HepG2 (cell line): ENCODE data around the gene ZNF831. TPM values are rescaled to one million over a fixed set of nuclear protein-coding genes. Genes with fewer than 3 reads are reported as not detected.

Source experiments
- ATAC-seq: fragments of 200-7000 bp; cut with Tn5 transposase; 3 replicates; pipeline ENCODE4 v1.9.1; 2020; ENCODE audit warnings: mild to moderate bottlenecking, moderate library complexity
- Bru-seq: library from RNA; stranded (reverse); fragments of 400-500 nt; gene quantifications from one replicate; lab custom pipeline; 2021; lab: Mats Ljungman, UMichigan
- BruChase-seq, 2 experiments: library from RNA; stranded (reverse); fragments of 400-500 nt; gene quantifications; one replicate each; lab custom pipeline; 2021; lab: Mats Ljungman, UMichigan
- BruUV-seq: library from RNA; stranded (reverse); fragments of 400-500 nt; replicated peaks from 2 replicates; lab custom pipeline; 2021; lab: Mats Ljungman, UMichigan
- CTCF ChIA-PET: fragments of 300-600 bp; formaldehyde crosslinking; extraction: SDS; loops from one replicate; lab custom pipeline; 2021; ENCODE audit warnings: low total read pairs, inconsistent platforms, low intra/inter-chr PET ratio; lab: Yijun Ruan, JAX
- POLR2A ChIA-PET: fragments of 350-600 bp; sonication (Branson Sonifier 250); formaldehyde crosslinking; loops from one replicate; lab custom pipeline; 2020; ENCODE audit warnings: antibody characterized with exemption, inconsistent platforms; lab: Yijun Ruan, JAX
- DNase-seq: peaks from one replicate; pipeline ENCODE4 v3.0.0-alpha.2; 2015; ENCODE audit warnings: low spot score
- FAIRE-seq: peaks from 3 replicates; lab custom pipeline; 2011; peaks lifted over from hg19 to GRCh38; lab: Jason Lieb, UNC
- H2AFZ ChIP-seq: one replicate; pipeline ENCODE4 v1.6.1; 2011; ENCODE audit warnings: low read length, inconsistent platforms
- H3K27ac ChIP-seq: fragments of 300-600 bp; 3 replicates; pipeline ENCODE4 v1.8.0; 2011; ENCODE audit warnings: mixed run types, mild to moderate bottlenecking, mixed read lengths, low read length, inconsistent platforms; ENCODE audit not compliant: insufficient read depth; ENCODE audit errors: extremely low read length
- H3K27me3 ChIP-seq, 2 experiments: fragments of 200-600 bp in 1 of 2; 2 replicates in 1 of 2; 3 replicates in 1 of 2; pipeline versions ENCODE4 v1.6.0 to v1.8.0; 2011; ENCODE audit warnings: low read length in 2 of 2, mild to moderate bottlenecking in 2 of 2, moderate library complexity in 2 of 2, inconsistent platforms in 1 of 2; ENCODE audit not compliant: insufficient read depth in 2 of 2, control insufficient read depth in 1 of 2
- H3K36me3 ChIP-seq, 2 experiments: fragments of 200-600 bp in 1 of 2; replicated peaks in 1 of 2; 2 replicates in 1 of 2; 3 replicates in 1 of 2; pipeline versions ENCODE4 v1.5.1 to v1.8.0; 2011; ENCODE audit warnings: low read length in 2 of 2, inconsistent platforms in 1 of 2; ENCODE audit not compliant: insufficient read depth in 2 of 2, control insufficient read depth in 1 of 2
- H3K4me1 ChIP-seq: 2 replicates; pipeline ENCODE4 v1.5.1; 2012; ENCODE audit warnings: low read length, inconsistent platforms; ENCODE audit not compliant: insufficient read depth
- H3K4me2 ChIP-seq: 2 replicates; pipeline ENCODE4 v1.6.0; 2011; ENCODE audit warnings: low read depth, low read length, inconsistent platforms
- H3K4me3 ChIP-seq, 3 experiments: fragments of 200-600 bp in 1 of 3; sonication (generic), shearing (Covaris generic) in 1 of 3; replicated peaks in 1 of 3; 2 replicates each; pipeline ENCODE4 v1.5.1; 2011 to 2016; ENCODE audit warnings: low read length in 3 of 3, inconsistent platforms in 2 of 3, low read depth in 2 of 3, mild to moderate bottlenecking in 2 of 3, control low read depth in 1 of 3, mixed read lengths in 1 of 3; ENCODE audit not compliant: insufficient read depth in 1 of 3
- H3K79me2 ChIP-seq: one replicate; pipeline ENCODE4 v1.6.1; 2011; ENCODE audit warnings: low read length, inconsistent platforms; ENCODE audit not compliant: insufficient read depth
- H3K9ac ChIP-seq: 2 replicates; pipeline ENCODE4 v1.6.0; 2011; ENCODE audit warnings: mild to moderate bottlenecking, low read depth, low read length, inconsistent platforms; ENCODE audit not compliant: insufficient read depth
- H3K9me3 ChIP-seq: 2 replicates; pipeline ENCODE4 v1.5.1; 2012; ENCODE audit warnings: mild to moderate bottlenecking, low read length
- H4K20me1 ChIP-seq: 2 replicates; pipeline ENCODE4 v1.6.0; 2011; ENCODE audit warnings: inconsistent platforms, mild to moderate bottlenecking, low read length, moderate library complexity; ENCODE audit not compliant: insufficient read depth
- AKAP8 ChIP-seq: sonication (generic); formaldehyde crosslinking; IDR thresholded peaks from 2 replicates; pipeline ENCODE4 v1.5.1; 2020; ENCODE audit warnings: mild to moderate bottlenecking, missing genetic modification reagents
- KDM5B ChIP-seq: sonication (generic); formaldehyde crosslinking; IDR thresholded peaks from 2 replicates; pipeline ENCODE4 v1.4.0; 2020; ENCODE audit warnings: missing genetic modification reagents, mild to moderate bottlenecking, borderline replicate concordance
- MIER3 ChIP-seq: IDR thresholded peaks from 2 replicates; pipeline ENCODE4 v1.6.1; 2016; ENCODE audit warnings: missing compliant biosample characterization, borderline replicate concordance
- NR0B2 ChIP-seq: sonication (generic); formaldehyde crosslinking; IDR thresholded peaks from 2 replicates; pipeline ENCODE4 v1.4.0; 2020; ENCODE audit warnings: mild to moderate bottlenecking, missing genetic modification reagents
- PBX3 ChIP-seq: sonication (generic); formaldehyde crosslinking; IDR thresholded peaks from 2 replicates; pipeline ENCODE4 v1.8.1; 2023; ENCODE audit warnings: missing genetic modification reagents, inconsistent platforms, borderline replicate concordance
- SIN3A ChIP-seq: IDR thresholded peaks from 2 replicates; pipeline ENCODE4 v1.6.1; 2011; ENCODE audit warnings: low read depth, mild to moderate bottlenecking, control low read depth, low read length, borderline replicate concordance
- TFAP4 ChIP-seq: sonication (generic); IDR thresholded peaks from 2 replicates; pipeline ENCODE4 v1.6.1; 2016; ENCODE audit warnings: low read depth, borderline replicate concordance
- ZFP91 ChIP-seq: sonication (generic); formaldehyde crosslinking; IDR thresholded peaks from 2 replicates; pipeline ENCODE4 v1.9.0; 2022; ENCODE audit warnings: missing genetic modification reagents, mild to moderate bottlenecking, borderline replicate concordance
- WGBS: methylation state at CpG from one replicate; pipeline ENCODE4 v1.1.6; 2017; ENCODE audit warnings: low lambda C conversion rate; 5-methylcytosine and 5-hydroxymethylcytosine counted together
- in situ Hi-C: cut with HindIII; loops from 2 replicates; pipeline ENCODE4 v1.10.0; 2017; ENCODE audit warnings: low pct_unique_long_range_greater_than_20kb; ENCODE audit not compliant: extremely low pct_ligation_motif_present
- intact Hi-C: fragments of 100-400 bp; cut with micrococcal nuclease; formaldehyde crosslinking; loops from one replicate; pipeline ENCODE4 v1.10.0; 2022; ENCODE audit not compliant: unreplicated experiment
- long read RNA-seq, 2 experiments: library from RNA in 1 of 2; library from polyadenylated mRNA in 1 of 2; stranded (forward) in 1 of 2; unstranded in 1 of 2; transcript quantifications; one replicate each; pipeline ENCODE4 v2.0.0, GENCODE V29; 2019 to 2022
- polyA minus RNA-seq, 3 experiments: library from RNA; depleted of rRNA, polyadenylated mRNA; stranded (reverse); fragments of >200 nt; gene quantifications; 2 replicates each; pipeline ENCODE4 v1.2.3, GENCODE V29; 2011; ENCODE audit warnings: low replicate concordance in 1 of 3
- polyA plus RNA-seq, 8 experiments: library from polyadenylated mRNA; depleted of rRNA in 3 of 8; stranded (reverse) in 7 of 8; unstranded in 1 of 8; fragments of >200 nt; fragmentation: Illumina TruSeq in 4 of 8; extraction: Trizol in 4 of 8; gene quantifications; 2 replicates each; pipeline versions ENCODE4 v1.2.1 to v1.2.3, GENCODE V29; 2011 to 2016; ENCODE audit warnings: low read depth in 4 of 8, missing spikeins in 1 of 8, mixed read lengths in 1 of 8; ENCODE audit not compliant: insufficient read depth in 1 of 8
- total RNA-seq, 5 experiments: library from RNA; depleted of rRNA; stranded (reverse); fragments of >200 nt; fragmentation: Illumina TruSeq; extraction: Trizol; gene quantifications; 2 replicates each; pipeline ENCODE4 v1.2.3, GENCODE V29; 2016; ENCODE audit warnings: low read depth in 1 of 5

The ZNF831 gene
- not detected in 2 replicates for total RNA-seq (2016; rRNA removed; fragmentation: Illumina TruSeq; extraction: Trizol)
- not detected in 2 replicates for total RNA-seq (2016; cell fraction: cytosol; rRNA removed; fragmentation: Illumina TruSeq; extraction: Trizol; ENCODE audit: low read depth)
- not detected in 2 replicates for total RNA-seq (2016; cell fraction: insoluble cytoplasmic fraction; rRNA removed; fragmentation: Illumina TruSeq; extraction: Trizol)
- not detected in 2 replicates for total RNA-seq (2016; cell fraction: membrane; rRNA removed; fragmentation: Illumina TruSeq; extraction: Trizol)
- not detected in 2 replicates for total RNA-seq (2016; cell fraction: nucleus; rRNA removed; fragmentation: Illumina TruSeq; extraction: Trizol)
- polyA plus RNA-seq (2011; rRNA removed), result not detected in 2 replicates
- not detected in 2 replicates for polyA plus RNA-seq (2011; cell fraction: cytosol; rRNA removed)
- not detected in 2 replicates for polyA plus RNA-seq (2011; cell fraction: nucleus; rRNA removed)
- not detected in 2 replicates for polyA plus RNA-seq (2012)
- polyA plus RNA-seq (2016; cell fraction: cytosol; fragmentation: Illumina TruSeq; extraction: Trizol; ENCODE audit: low read depth), result not detected in 2 replicates
- polyA plus RNA-seq (2016; cell fraction: insoluble cytoplasmic fraction; fragmentation: Illumina TruSeq; extraction: Trizol; ENCODE audit: low read depth), result not detected in 2 replicates
- polyA plus RNA-seq (2016; cell fraction: membrane; fragmentation: Illumina TruSeq; extraction: Trizol; ENCODE audit: low read depth), result not detected in 2 replicates
- not detected in 2 replicates for polyA plus RNA-seq (2016; cell fraction: nucleus; fragmentation: Illumina TruSeq; extraction: Trizol; ENCODE audit: insufficient read depth, low read depth)
- not detected in 2 replicates for polyA minus RNA-seq (2011; rRNA and poly(A)+ RNA removed; ENCODE audit: low replicate concordance)
- not detected in 2 replicates for polyA minus RNA-seq (2011; cell fraction: cytosol; rRNA and poly(A)+ RNA removed)
- polyA minus RNA-seq (2011; cell fraction: nucleus; rRNA and poly(A)+ RNA removed), result not detected in 2 replicates
- Bru-seq, nascent RNA, result percentile 1 among the genes with signal in this experiment
- percentile 1 among the genes with signal in this experiment for BruChase-seq, experiment 1, labeled RNA remaining after a 6-hour chase
- not detected for BruChase-seq, experiment 2, labeled RNA remaining after a 2-hour chase
- long read RNA-seq, experiment 1, result 0 reads
- long read RNA-seq, experiment 2, result 0 reads

- Histone ChIP-seq H3K27me3 (peaks cover 0 to 16% of the 10 kb centered on the region in 2 experiments; a peak in 3 of 5 replicates), H3K36me3 (no peaks in the 10 kb centered on the region), H3K4me1 (no peaks in the 10 kb centered on the region), H3K4me2 (no peak within 1 kb of the TSS), H3K27ac (no peak within 1 kb of the TSS), H3K4me3 (no peak within 1 kb of the TSS), H3K9me3 (no peaks in the 10 kb centered on the region), H3K9ac (no peak within 1 kb of the TSS), H4K20me1 (no peaks in the 10 kb centered on the region), H3K79me2 (no peaks in the 10 kb centered on the region), H2AFZ (no peak within 1 kb of the TSS)
- WGBS, result 6% methylated on average over 10 of the region's 10 CpGs
- ChIA-PET CTCF (no interaction called here), POLR2A (no interaction called here)
- no peak for ATAC-seq
- no peak for DNase-seq
- in situ Hi-C loops, result no loop called here
- no peak for FAIRE-seq
- intact Hi-C loops, result no loop called here
- no TSS peak for BruUV-seq
- TF ChIP-seq MIER3 (no peak), TFAP4 (no peak), SIN3A (no peak), NR0B2 (CRISPR knock-in tag) (no peak), KDM5B (CRISPR knock-in tag) (no peak), PBX3 (CRISPR knock-in tag) (no peak), ZFP91 (CRISPR knock-in tag) (no peak), AKAP8 (no peak)
Observed at GRCh38 chr20:59163631-59164530, at the start of gene ZNF831. Gene ZNF831 (plus strand): TSS chr20:59163821. CDS start chr20:59191020, 27,199 bp downstream.
